NCI-H2029 (cell line): ENCODE results near the gene MAGI2.

Experiments
- DNase-seq: peaks from one replicate; lab custom pipeline; 2025; lab: John Stamatoyannopoulos, UW

Gene MAGI2

DNA sequence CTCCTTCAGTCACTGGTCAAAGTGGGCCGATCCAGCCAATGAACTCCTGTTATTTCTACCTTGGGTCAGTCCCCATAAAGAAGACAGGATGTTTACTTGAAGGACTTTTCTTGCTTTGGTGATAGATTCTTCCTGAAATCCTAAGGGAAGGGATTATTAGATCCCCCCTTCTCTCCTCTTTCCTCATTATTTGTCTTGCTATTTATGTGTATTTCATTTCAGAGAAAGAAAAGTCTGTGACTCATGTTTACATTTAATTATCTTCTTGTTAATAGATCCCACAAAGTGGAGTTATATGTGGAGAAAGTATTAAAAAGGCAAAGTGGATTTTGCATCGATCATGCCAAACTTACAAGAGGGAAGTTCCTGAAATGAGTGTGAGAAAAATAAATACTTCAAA is 1313.4 kb downstream of the MAGI2 start:
- DNase-seq = no peak

DNA sequence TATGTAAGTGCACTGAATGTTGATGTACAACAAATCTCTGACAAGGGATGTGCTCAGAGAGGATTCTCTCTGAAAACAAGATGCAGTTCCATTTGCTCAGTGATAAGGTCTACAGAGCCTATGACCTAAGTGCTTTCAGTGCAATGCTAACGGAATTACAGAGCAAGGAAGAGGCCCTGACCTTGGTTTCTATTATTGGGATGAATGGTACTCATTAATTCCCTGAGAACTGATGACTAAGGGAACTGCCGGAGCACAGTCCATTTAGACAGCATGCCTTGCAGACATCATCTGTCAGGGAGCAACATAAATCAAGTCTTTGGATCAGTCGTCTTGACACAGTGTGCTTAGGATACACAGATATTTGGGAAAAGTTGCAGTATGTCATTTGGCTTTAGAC is 1314.1 kb downstream of the MAGI2 start:
- DNase-seq = no peak

DNA sequence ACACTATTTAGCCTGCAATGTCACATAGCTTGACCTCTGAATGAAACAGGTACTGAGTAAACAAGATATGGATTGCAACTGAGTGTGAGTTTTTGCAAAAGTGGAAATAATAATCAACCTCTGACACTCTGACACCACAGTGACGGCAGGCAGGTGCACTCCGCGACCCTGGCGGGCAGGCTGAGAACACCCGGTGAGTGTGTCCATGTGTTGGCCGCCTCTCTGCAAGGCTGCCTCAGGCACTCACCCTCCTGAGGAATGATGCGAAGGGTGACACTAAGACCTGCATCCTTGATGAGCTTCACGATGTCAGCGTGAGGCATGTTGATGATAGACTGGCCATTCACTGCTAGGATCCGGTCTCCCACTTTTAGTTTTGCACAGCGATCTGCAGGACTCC is 1318.7 kb downstream of the MAGI2 start:
- no peak for DNase-seq

DNA sequence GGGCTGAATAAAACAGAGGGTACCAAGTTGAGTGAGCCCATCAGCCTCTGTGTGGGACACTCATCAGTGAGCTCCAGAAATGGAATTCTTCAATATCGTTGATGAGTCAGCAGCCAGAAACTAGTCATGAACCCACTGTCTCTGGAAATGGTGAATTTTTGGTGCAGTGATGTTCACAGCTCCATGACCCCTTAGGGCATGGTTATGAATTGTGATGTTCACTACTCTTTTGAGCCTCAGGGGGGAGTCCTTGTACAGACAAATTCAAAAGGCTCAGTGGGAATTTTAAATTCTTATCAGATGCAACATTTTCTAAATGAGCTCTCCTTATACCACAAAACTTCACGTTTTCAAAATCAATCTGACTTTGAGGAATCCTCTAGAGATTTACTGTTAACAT is 1319.2 kb downstream of the MAGI2 start:
- DNase-seq = peak; percentile 15

DNA sequence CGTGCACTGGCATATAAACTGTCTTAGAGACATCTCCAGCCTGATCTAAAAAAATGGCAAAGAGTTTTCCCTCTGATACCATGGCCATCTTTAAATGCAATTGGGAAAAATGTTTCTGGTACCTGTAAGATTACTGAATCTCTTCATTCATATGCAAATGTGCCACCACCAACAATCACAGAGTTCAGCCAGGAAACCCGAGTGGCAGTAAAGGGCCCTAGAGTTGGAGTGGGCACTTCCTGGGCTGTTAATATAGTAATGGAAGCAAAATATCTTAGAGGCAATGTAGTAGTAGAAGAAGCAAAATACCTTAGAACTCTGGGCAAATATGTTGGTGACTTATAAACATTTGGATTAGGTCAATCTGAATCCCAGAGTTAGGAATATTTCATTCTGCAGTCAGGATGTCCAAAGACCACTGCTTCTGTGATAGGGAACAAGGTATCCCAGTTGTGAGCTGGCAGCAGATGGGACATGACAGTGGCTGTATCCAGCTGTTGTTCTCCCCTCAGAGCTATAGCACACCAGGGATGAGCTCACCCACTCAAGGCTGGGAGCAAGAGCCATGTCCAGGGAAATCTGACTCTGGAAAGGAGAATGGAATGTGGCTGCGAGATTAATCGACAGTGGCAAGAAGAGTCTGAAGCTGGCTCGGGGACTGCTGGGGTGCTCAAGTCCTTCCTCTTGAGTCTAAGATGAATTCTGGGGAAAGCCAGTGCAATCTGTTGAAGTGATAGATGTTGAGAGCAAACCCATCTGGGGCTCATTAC is 1322.8 kb downstream of the MAGI2 start:
- DNase-seq = peak; percentile 91

DNA sequence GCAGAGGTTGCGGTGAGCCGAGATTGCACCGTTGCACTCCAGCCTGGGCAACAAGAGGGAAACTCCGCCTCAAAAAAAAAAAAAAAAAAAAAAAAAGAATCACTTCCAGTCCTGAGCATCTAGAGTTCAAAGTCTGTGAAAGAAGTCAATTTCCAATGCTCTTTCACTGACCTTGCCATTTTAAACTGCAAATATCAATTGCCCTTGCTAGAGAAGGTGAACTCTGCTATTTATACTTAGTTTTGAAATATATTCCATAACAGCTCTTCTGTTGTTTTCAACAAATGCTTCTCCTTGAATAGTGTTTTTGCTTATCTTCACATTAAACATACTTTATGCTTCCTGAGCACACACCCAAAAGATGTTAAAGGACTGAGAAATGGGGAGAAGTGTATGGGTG is 1323.6 kb downstream of the MAGI2 start:
- DNase-seq = no peak

DNA sequence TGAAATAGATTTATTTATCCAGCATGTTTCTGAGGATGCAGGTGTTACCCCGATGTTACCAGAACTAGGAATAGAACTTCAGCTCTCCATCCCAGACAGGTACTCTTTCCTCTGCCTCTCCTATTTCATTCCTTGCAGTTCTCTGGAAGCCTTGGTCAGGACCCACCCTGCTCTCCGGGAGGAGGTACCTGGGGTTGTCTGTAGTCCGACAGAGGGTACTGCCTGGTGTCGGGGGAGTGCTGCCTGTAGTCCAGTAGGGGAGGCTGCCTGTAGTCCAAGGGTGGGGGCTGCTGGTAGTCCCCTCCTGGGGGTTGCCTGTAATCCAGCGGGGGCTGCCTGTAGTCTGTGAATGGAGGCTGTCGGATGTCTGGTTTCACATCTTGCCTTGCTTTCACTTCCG is 1326.5 kb downstream of the MAGI2 start:
- DNase-seq = no peak

DNA sequence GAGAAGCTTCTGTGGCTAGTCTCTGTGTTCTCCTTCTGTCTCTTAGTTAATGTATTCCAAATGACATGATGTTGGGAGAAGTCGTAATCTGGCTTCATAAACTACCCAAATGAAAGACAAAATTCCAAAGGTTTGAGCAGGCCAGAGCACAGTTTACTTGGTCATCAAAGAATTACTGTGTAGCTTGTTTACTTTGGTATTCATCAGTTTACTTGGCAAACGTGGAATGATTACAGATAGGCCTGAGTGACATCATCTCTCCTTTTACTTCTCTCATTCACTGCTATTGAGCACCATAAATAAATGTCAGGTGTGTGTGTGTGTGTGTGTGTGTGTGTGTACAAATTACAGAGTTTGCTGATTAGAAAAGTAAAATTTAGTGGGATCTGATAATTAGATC is 1327.6 kb downstream of the MAGI2 start:
- DNase-seq = peak; percentile 46

DNA sequence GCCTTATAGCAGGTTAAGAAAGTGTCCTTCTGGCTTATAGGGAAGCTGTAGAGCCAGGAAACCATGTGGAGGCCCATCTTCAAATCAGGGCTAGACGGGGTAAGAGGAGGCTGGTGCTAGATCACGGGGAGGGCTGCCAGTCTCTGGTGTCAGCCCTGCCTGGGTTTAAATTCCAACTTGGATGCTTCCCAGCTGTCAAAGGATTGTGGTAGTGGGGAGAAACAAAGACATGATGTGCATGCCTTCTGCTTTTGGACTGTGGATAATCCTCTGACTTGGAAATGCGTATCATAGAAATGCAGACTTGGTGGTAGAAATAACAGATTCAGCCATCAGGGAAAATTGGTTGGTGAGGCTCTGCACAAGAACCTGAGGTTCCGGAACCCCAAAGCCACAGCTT is 1329.3 kb downstream of the MAGI2 start:
- DNase-seq = no peak

DNA sequence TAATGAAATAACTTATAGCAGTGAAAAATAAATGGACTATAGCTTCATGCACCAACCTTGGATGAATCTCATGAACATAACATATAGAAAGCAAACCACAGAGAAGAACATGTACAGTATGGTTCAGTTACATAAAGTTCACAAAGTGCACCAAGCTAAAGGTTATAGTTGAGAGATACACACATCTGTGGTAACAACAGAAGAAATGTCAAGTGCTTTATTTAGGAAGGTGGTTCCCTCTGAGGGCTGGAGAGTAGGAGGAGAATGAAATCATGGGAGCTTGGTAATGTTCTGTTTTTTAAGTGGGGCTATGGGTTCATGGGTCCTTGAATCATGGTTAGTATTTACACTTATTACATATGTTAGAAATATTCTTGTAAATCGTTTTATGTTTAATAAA is 1331.6 kb downstream of the MAGI2 start:
- DNase-seq = no peak

DNA sequence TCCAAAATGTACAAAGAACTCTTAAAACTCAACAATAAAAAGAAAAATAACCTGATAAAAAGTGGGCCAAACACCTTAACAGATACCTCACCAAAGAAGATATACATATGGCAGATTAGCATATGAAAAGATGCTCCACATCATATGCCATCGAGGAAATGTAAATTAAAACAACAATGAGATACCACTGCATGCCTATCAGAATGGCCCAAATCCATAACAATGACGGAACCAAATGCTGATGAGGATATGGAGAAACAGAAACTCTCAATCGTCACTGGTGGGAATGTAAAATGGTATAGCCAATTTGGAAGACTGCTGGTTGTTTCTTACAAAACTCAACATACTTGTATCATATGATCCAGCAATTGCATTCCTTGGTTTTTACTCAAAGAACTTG is 1335.0 kb downstream of the MAGI2 start:
- DNase-seq = no peak

DNA sequence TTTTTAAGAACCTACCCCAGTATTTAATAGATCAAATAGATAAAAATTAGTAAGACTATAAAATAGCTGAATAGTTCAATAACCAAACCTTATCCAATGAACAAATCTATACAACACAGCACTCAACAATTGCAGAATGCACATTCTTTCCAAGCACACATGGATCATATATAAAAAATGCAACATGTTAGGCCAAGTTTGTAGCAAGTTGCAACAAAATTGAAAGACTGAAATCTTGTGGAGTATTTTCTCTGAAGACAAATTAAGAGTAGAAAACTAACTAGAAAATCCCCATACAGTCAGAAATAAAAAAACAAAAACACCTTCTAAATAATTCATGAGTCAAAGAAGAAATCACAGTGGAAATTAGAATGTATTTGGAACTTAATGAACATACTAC is 1337.6 kb downstream of the MAGI2 start:
- DNase-seq = no peak

DNA sequence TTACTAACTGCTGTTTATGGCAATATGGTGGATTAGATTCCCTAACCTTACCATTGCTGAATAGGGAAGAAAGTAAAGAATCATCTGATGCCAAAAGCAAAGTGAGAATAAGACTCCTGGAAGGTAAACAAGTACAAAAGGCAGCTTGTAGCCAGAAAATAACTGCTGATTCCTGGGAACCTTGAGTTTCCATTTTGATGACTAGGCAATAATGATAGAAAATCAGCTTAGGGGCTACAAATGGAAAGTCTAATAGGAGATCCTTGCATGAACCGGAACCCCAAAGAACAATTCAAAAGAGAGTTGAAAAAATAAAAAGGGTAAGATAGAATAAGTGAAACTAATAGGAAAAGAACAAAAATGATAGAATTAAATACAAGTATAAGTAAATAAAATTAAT is 1338.5 kb downstream of the MAGI2 start:
- no peak for DNase-seq

DNA sequence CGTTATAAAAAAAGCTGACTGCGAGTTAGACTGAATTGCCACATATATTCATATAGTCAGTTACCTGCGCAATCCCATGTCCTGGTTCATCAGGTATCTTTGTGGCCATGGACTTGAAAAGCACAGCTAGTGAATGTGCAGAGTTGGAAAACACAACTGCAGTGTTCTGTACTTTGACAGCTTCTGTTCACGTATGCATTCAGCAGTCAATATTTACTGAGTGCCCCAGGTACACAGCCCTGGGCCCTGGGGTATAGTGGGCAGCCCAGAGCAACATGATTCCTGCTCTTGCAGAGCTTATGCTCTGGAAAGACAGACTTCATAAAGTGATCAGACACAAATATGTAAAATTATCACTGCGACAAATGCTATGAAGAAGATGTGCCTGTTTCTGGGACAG is 1341.0 kb downstream of the MAGI2 start:
- DNase-seq = no peak

DNA sequence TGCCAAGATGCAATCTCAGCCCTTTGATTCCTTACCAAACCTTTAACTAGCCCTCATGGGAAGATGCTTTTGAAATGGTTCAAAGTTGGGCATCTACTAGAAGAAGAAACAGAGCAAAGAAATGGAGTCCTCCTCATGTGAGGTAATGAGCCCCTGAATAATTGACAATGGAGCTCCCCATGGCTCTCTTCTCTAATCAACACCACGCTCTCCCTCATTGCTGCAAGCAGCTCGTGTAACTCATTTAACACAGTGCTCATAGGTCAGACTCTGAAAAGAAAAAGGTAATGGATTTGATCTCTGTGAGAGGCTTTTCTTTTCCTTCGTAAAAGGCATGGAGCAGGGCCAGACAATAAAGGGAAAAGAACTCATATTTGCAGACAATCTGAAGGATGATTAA is 1342.1 kb downstream of the MAGI2 start:
- no peak for DNase-seq

DNA sequence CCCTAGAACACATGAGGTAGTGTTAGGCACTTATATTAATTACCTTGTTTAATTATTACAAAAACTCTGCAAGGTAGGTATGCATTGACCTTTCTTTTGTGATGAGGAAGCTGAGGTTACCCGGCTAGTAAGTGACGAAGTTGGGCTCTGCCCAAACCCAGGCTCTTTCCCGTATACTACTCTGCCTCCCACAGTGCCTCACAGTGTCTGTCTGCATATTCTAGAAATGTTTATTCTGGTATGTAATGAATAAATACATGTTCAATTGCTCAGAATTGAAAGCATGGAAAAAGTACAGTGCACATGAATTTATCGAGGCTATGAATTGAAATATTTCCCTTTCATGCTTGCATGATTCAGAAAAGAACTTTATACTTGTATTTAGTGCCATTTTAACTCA is 1350.0 kb downstream of the MAGI2 start:
- no peak for DNase-seq

DNA sequence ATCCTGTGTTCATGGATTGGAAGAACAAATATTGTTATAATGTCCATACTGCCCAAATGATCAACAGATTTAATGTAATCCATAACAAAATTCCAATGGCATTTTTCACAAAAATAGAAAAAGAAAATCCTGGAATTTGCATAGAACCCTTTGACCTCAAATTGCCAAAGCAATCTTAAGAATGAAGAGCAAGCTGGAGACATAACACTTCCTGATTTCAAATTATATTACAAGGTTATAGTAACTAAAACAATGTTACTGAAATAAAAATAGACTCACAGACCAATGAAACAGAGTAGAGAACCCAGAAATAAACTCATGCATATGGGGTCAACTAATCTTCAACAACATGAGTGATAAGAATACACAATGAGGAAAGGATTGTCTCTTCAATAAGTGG is 1352.4 kb downstream of the MAGI2 start:
- no peak for DNase-seq

DNA sequence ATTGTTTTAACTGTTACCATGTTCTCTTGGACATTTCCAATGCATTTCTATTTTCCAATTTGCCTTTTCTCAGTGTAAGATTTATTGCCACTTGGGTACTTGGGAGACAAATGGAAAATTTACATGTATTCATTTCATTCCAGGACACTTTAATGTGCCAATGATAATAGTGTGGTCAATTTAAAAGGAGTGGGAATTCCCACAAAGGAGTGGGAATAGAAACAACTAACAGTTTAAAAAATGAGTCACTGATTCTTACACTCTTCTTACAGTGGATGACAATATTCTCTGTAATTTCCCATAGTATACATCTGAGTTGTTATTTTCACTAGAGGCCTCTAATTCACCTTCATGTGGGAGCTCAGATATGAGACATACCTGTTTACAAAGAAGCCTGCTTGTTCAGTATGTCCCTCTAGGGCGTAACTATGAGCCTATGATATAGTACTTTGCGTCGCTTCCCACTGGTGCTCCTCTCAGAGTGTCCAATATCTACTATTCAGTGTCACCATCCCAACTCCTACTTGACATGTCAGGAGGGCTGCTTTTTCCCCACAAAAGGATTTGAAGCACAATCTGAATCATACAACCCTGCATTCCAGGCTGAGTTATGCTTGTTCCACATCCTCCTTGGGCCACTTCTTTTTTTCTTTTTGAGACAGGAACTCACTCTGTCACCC is 1353.6 kb downstream of the MAGI2 start:
- no peak for DNase-seq

DNA sequence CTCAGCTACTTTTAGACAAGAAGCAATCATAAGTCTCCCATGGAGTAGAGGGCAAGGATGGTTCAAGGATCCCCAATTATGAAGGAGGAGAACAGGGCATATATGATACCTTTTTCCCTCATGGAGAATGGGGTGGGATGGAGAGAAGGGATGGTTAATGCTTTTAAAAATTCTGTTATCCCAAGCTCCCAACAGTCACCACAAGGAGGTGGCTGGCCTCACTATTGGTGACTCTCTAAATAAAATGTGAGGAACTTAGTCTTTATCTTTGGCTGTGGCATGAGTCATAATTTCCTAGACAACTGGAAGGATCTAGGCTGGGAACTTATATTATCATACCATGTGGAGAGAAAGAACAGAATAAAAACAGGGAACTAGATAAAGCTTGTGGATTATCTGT is 1357.9 kb downstream of the MAGI2 start:
- no peak for DNase-seq

DNA sequence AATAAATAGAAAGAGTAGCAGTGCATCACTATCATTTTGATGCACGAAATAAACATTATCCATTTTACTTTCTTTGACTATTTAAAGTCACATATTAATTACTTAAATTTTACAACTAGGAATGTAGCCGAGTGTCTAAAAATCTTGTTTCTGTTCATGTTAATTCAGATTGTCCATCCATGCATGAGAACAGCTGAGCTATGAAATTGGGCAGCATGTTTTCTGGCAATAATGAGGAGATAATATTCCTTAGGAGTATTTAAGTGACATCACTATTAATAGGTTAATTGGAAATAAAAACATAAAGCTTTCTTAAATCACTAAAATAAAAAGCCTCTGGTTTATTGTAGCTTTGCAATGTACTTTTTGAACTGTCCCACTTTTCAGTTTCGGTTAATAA is 1361.1 kb downstream of the MAGI2 start:
- no peak for DNase-seq

DNA sequence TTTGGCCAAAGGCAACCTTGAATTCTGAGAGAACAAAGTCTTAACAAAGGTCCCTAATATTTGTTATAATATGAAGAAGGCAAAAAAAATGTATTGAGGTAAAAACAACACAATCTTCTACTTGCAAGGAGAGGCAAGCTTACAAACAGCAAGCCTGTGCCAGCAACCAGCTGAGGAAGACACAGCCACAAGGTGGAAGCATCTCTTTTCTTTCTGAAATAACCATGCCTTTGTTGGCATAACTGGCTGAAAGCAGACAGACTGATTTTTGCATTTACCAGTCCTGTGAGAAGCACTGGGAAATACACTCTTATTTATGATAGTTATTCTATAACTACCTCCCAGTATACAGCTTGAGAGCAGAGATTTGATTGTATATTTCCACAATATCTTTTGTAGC is 1362.9 kb downstream of the MAGI2 start:
- no peak for DNase-seq

DNA sequence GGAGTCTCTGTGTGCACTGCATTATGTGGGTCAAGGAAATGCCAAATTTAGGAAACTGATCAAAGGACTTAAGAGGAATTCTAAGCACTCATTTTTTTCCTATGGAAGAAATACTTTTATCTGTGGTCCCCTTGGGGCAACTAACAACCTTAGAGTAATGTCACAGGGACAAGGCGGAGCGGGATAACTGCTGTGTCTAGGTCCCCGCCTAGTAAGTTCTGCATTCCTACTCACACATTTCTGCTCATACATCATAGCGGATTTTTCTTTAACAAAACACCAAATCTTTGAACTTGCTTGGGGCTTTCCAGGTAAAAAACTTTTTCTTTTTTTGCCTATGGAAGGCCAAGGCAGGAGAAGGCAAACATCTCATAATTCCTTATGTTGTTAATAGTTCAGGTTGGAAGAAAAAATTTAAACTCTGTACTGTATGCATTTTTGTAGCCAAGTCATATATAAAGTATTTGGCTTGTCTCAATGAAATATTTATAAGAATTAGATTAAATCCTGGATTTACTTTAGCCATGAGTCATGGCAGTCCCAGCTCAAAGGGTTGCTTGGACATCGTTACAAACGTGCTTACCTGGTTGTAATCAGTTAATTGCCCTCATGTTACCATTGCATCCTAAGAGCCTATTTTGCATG is 1369.9 kb downstream of the MAGI2 start:
- no peak for DNase-seq

DNA sequence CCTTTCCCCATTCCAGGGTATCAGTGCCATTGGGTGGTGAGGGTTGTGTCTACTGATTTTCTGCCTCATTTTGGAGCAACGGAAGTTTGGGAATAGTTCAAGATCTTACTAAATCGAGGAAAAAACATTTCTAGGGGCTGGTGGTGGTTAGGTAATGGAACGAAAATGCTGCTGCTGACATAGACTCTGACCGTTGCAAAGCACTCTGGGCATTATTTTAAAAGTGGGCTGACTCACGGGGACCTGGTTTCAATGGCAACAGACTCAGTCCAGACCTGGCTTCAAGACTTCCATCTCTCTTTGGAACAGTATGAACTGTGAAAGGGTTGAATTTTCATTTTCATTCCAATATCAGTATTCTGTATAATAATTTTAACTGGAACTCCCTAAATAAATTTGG is 1370.9 kb downstream of the MAGI2 start:
- DNase-seq = no peak
